A549 (cell line): ENCODE measurements around the gene GMEB2.

ENCODE experiments used
- CTCF ChIP-seq: fragments of >200 bp; sonication (Bioruptor Twin); formaldehyde crosslinking; IDR thresholded peaks from 3 replicates; pipeline ENCODE4 v1.5.1; 2016
- KDM1A ChIP-seq: fragments of 200-600 bp; sonication (generic); IDR thresholded peaks from 2 replicates; pipeline ENCODE4 v1.6.1; 2016; ENCODE audit warnings: low read depth, mild to moderate bottlenecking
- RAD21 ChIP-seq, 2 experiments: fragments of >200 bp in 1 of 2; sonication (Bioruptor Twin) in 1 of 2; formaldehyde crosslinking in 1 of 2; IDR thresholded peaks in 1 of 2; conservative IDR thresholded peaks in 1 of 2; 2 replicates in 1 of 2; 3 replicates in 1 of 2; pipeline ENCODE4 v1.6.1; 2012 to 2018; ENCODE audit warnings: inconsistent platforms in 1 of 2

- no peak for TF ChIP-seq CTCF
- no peak for TF ChIP-seq KDM1A
- no peak for TF ChIP-seq RAD21 (conservative IDR thresholded peaks at IDR 0.05 in 1 of 2, IDR thresholded peaks at IDR 0.05 in 1 of 2)
Measured at GRCh38 chr20:63640086-63640485, 13.2 kb upstream of the GMEB2 start.
